Measurements from ENCODE around the gene PACC1.

Gene PACC1

GRCh38 chr1:212431644-212432043 is 17.0 kb upstream of the PACC1 start:
- H3K4me3 ChIP-seq (replicated peaks; ENCODE audit: low read depth, low read length): no peak overlapping the region

DNA sequence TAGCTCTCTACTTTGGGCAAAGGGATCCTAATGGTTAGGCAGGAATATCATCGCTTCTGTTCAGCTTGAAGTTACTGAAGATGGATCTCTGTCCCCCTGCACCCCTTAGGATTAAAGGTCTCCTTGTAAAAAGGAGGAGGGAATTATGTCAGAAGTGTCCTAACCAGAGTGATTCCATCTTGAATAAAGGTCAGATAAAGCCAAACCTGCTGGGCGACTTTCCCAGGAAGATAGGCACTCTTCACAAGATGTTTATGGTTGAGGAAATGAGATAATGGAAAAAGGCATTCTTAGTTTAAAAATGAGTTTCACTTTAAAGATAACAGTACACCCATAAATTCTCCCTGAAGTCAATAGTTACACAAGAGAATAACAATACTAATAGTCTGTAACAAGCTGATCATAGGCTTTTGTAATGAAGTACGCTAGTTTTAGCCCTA is 16.3 kb upstream of the PACC1 start:
- no peak overlapping the region for H3K4me3 ChIP-seq (replicated peaks; ENCODE audit: low read depth, low read length)
- TF ChIP-seq CTCF (IDR thresholded peaks at IDR 0.05; ENCODE audit: low read length, missing control alignments): no peak
- peak; percentile 14 for DNase-seq (ENCODE audit: low read depth)

More at GRCh38 chr1:212431644-212432043, 17.0 kb upstream of the PACC1 start:
- TF ChIP-seq CTCF (IDR thresholded peaks at IDR 0.05; ENCODE audit: low read length, missing control alignments): no peak
- no peak for DNase-seq (ENCODE audit: low read depth)

- no peak overlapping the region for H3K4me3 ChIP-seq (replicated peaks; ENCODE audit: low read depth, low read length)
- TF ChIP-seq CTCF (IDR thresholded peaks at IDR 0.05; ENCODE audit: low read length, missing control alignments): no peak
- no peak for DNase-seq (ENCODE audit: low read depth)
These were observed 15.7 kb upstream of the PACC1 start for GRCh38 chr1:212430416-212430815.

DNA sequence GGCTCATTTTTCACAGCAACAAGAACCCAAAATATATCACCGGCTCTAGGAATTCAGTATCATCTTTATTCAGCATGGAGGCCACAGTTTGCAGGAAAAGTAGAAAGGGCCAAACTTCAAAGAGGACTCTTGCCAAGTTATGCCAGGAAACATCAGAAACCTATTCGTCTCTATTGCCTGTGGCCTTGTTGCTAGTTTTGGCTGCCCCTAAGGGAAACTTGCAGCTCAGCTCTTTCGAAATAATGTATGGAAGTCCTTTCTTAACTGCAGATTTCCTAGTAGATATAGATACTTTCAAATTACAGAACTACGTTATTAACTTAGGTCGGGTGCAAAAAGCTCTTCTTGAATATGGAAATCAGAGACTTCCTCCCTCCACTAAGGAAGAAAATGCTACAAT is 13.8 kb upstream of the PACC1 start:
- no peak for TF ChIP-seq CTCF (IDR thresholded peaks at IDR 0.05; ENCODE audit: low read length, missing control alignments)
- no peak overlapping the region for H3K4me3 ChIP-seq (replicated peaks; ENCODE audit: low read depth, low read length)
- no peak for DNase-seq (ENCODE audit: low read depth)

- no peak for DNase-seq (ENCODE audit: low read depth)
- TF ChIP-seq CTCF (IDR thresholded peaks at IDR 0.05; ENCODE audit: low read length, missing control alignments): no peak
- H3K4me3 ChIP-seq (replicated peaks; ENCODE audit: low read depth, low read length): no peak overlapping the region
These were observed 9.2 kb upstream of the PACC1 start for GRCh38 chr1:212423879-212424278.

- no peak overlapping the region for H3K4me3 ChIP-seq (replicated peaks; ENCODE audit: low read depth, low read length)
- DNase-seq (ENCODE audit: low read depth): no peak
- no peak for TF ChIP-seq CTCF (IDR thresholded peaks at IDR 0.05; ENCODE audit: low read length, missing control alignments)
These were observed 6.5 kb upstream of the PACC1 start for GRCh38 chr1:212421165-212421564.

DNA sequence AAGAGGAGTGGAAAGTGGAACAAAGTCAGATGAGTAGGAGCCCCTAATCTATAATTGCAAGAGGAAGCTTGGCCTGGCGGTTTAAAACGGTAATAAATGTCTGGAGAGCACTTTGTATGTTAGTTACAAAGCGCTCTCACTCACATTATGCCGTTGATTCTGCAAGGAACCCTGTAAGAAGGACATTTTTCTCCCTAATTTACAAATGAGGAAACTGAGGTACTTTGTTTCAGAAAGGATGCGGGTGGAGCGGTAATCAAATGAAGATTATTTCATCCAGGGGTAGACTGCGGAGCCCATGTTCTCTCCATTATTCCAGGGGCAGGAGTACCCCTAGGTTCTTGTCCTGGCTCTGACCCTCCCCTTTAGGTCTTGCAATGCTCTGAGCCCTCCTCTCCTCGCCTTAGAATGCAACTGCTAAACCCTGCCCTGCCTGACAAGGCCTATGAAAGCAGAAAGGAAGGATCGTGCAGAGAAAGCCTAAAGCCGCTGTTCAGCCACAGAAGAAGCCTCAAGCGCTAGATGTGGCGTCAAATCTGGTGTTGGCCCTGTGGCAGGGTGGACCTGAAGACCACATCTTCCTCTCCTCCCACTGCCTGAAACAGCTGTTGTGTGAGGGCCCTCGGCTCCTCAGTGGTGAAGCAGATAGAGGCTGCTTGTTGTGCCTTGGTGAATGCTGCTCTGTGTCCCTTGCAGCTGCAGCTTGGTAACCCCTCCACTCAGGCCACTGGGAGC is 588 bp upstream of the PACC1 start:
- peak overlapping the region; percentile 91 for H3K4me3 ChIP-seq (replicated peaks; ENCODE audit: low read depth, low read length)
- no peak for DNase-seq (ENCODE audit: low read depth)
- no peak for TF ChIP-seq CTCF (IDR thresholded peaks at IDR 0.05; ENCODE audit: low read length, missing control alignments)
